Kidney (tissue), 14 donors: ENCODE measurements around the gene ANAPC10. TPM values are rescaled to one million over a fixed set of nuclear protein-coding genes. Genes with fewer than 3 reads are reported as not detected.

Source experiments
- DNase-seq, 5 donors: peaks; one replicate each; pipeline ENCODE4 v3.0.0-alpha.2; 2013 to 2020
- FAIRE-seq: peaks from 2 replicates; lab custom pipeline; 2012; peaks lifted over from hg19 to GRCh38; lab: Jason Lieb, UNC
- H3K27ac ChIP-seq, 2 donors: one replicate each; pipeline ENCODE4 v1.7.0; 2013; ENCODE audit warnings: low read depth in 2 of 2, low read length in 2 of 2, inconsistent platforms in 1 of 2
- H3K27me3 ChIP-seq: one replicate; pipeline ENCODE4 v1.7.1; 2013; ENCODE audit warnings: low read length, inconsistent platforms; ENCODE audit not compliant: control insufficient read depth, insufficient read depth
- H3K36me3 ChIP-seq, 3 donors: one replicate each; pipeline versions ENCODE4 v1.7.0 to v1.7.1; 2013; ENCODE audit warnings: low read length in 3 of 3, control low read depth in 1 of 3, inconsistent platforms in 1 of 3; ENCODE audit not compliant: insufficient read depth in 3 of 3, control insufficient read depth in 2 of 3
- H3K4me1 ChIP-seq, 3 donors: one replicate each; pipeline versions ENCODE4 v1.7.0 to v1.7.1; 2013; ENCODE audit warnings: low read length in 3 of 3, inconsistent platforms in 1 of 3, low read depth in 1 of 3; ENCODE audit not compliant: control insufficient read depth in 2 of 3, insufficient read depth in 2 of 3
- H3K4me3 ChIP-seq, 3 donors: one replicate each; pipeline versions ENCODE4 v1.7.0 to v1.8.1; 2013; ENCODE audit warnings: low read length in 3 of 3, control low read depth in 1 of 3, inconsistent platforms in 1 of 3
- H3K9ac ChIP-seq, 3 donors: one replicate each; pipeline versions ENCODE4 v1.7.0 to v1.7.1; 2013; ENCODE audit warnings: low read length in 3 of 3, control low read depth in 1 of 3, inconsistent platforms in 1 of 3
- H3K9me3 ChIP-seq, 3 donors: one replicate each; pipeline versions ENCODE4 v1.7.0 to v1.7.1; 2013; ENCODE audit warnings: low read length in 3 of 3, control low read depth in 1 of 3, inconsistent platforms in 1 of 3; ENCODE audit not compliant: control insufficient read depth in 2 of 3, insufficient read depth in 1 of 3
- intact Hi-C: fragments of 100-400 bp; cut with DNase I; formaldehyde crosslinking; loops from one replicate; pipeline ENCODE4 v1.11.1; 2022
- polyA plus RNA-seq: library from polyadenylated mRNA; stranded (reverse); fragments of 350-450 nt; fragmentation: Illumina TruSeq; extraction: RNeasy Lipid Tissue Mini Kit (QIAGEN cat#74804); gene quantifications from one replicate; pipeline ENCODE4 v1.2.3, GENCODE V29; 2014; ENCODE audit warnings: low read depth, low replicate concordance; ENCODE audit not compliant: insufficient read depth
- total RNA-seq: library from RNA; stranded (reverse); fragmentation: NEBNext Ultra II Directional; extraction: Animal tissue kit (Norgen Biotek cat#: 25700); gene quantifications from one replicate; pipeline ENCODE4 v1.2.1, GENCODE V29; 2021
- TF ChIP-seq, protein P1 (sequence below): IDR thresholded peaks from 3 replicates; pipeline ENCODE4 v1.5.1; 2012; ENCODE audit warnings: mild to moderate bottlenecking, moderate library complexity, borderline replicate concordance; ENCODE audit not compliant: insufficient read depth; ENCODE audit errors: extremely low read depth
- donor health status: control.
- donor health status: control.
- donor health status: control.
- donor health status: control.
- donor health status: control.
- donor health status: DM: yes; HTN: yes; CAD: no.
- donor health status: Normal renal cell carcinoma (clear cell type).

Gene ANAPC10
- total and polyA plus RNA-seq, 2 donors from 2014 or later, result 18.0 to 23.3 TPM

DNA sequence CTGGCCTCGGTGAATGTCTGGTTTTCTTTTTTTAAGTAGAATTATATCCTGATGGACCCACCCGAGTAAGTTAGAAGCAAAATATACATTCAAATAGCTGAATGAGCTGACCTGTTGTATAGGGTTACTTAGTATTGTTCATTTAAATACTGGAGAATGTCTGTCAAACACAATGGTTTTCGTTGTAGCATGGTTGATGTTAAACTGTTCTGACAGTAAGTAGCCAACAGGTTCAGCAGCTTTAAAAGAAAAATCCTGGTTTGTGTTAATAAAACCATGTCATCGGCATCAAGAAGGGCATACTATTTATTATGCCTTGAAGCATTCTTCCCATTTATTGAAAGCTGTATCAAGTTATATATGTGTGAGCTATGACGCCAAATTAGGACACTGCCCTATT, 149.6 kb downstream of the ANAPC10 start:
- FAIRE-seq, result no peak
- H3K4me3 ChIP-seq, result no peak overlapping the region
- H3K9me3 ChIP-seq, result peaks cover 0 to 7% (median 0%) of the 10 kb centered on the region in 3 donors
- intact Hi-C loops, result no loop called here
- no peak overlapping the region for H3K9ac ChIP-seq
- H3K27me3 ChIP-seq, result no peaks in the 10 kb centered on the region
- H3K27ac ChIP-seq, result no peak overlapping the region
- no peak for DNase-seq
- H3K4me1 ChIP-seq, result no peaks in the 10 kb centered on the region
- H3K36me3 ChIP-seq, result no peaks in the 10 kb centered on the region
- TF ChIP-seq, protein P1, sequence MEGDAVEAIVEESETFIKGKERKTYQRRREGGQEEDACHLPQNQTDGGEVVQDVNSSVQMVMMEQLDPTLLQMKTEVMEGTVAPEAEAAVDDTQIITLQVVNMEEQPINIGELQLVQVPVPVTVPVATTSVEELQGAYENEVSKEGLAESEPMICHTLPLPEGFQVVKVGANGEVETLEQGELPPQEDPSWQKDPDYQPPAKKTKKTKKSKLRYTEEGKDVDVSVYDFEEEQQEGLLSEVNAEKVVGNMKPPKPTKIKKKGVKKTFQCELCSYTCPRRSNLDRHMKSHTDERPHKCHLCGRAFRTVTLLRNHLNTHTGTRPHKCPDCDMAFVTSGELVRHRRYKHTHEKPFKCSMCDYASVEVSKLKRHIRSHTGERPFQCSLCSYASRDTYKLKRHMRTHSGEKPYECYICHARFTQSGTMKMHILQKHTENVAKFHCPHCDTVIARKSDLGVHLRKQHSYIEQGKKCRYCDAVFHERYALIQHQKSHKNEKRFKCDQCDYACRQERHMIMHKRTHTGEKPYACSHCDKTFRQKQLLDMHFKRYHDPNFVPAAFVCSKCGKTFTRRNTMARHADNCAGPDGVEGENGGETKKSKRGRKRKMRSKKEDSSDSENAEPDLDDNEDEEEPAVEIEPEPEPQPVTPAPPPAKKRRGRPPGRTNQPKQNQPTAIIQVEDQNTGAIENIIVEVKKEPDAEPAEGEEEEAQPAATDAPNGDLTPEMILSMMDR, result no peak

DNA sequence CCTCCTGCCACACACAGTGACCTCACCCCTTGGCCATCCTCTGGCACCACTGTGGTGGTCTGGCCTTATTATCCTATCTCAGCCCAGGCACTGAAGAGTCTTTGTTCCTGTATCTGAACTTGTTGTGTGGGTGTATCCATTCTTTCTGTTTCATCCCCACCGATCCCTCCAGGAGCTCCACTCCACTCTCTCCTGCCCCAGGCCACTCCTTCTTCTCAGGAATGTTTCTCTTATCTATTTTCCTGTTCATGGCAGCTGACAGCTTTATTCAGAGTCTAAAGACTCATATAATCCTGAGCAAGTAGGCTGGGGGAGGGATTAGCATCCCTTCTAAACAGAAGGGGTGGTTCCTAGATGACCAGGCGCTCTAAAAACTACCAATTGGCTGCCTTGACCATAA, 150.0 kb downstream of the ANAPC10 start:
- Histone ChIP-seq H3K9me3 (peaks cover 0 to 5% (median 0%) of the 10 kb centered on the region in 3 donors), H3K27ac (no peak overlapping the region), H3K4me3 (no peak overlapping the region), H3K9ac (no peak overlapping the region), H3K36me3 (no peaks in the 10 kb centered on the region), H3K4me1 (no peaks in the 10 kb centered on the region), H3K27me3 (no peaks in the 10 kb centered on the region)
- DNase-seq, result no peak
- intact Hi-C loops, result no loop called here
- TF ChIP-seq, protein P1, result no peak
- no peak for FAIRE-seq

Other genes starting within 250 kb of the ANAPC10 start
- 46.4 TPM for gene ABCE1, start 115 bp upstream of the ANAPC10 start, total RNA-seq
- 14.8 TPM for gene ABCE1, start 115 bp upstream of the ANAPC10 start, polyA plus RNA-seq
- 45.4 TPM for gene OTUD4, start 82.4 kb upstream of the ANAPC10 start, total RNA-seq
- gene OTUD4, start 82.4 kb upstream of the ANAPC10 start, polyA plus RNA-seq, result 5.6 TPM